Measurements from ENCODE around the gene DNER. TPM values are rescaled to one million over a fixed set of nuclear protein-coding genes. Genes with fewer than 3 reads are reported as not detected.

DNER gene
- total and polyA plus RNA-seq, 10 of the 15 experiments (the other 5 are each of a cell fraction or from before 2014, with no cell fraction given): 0.04 to 0.08 (median 0.07) TPM; not detected in 7

DNA sequence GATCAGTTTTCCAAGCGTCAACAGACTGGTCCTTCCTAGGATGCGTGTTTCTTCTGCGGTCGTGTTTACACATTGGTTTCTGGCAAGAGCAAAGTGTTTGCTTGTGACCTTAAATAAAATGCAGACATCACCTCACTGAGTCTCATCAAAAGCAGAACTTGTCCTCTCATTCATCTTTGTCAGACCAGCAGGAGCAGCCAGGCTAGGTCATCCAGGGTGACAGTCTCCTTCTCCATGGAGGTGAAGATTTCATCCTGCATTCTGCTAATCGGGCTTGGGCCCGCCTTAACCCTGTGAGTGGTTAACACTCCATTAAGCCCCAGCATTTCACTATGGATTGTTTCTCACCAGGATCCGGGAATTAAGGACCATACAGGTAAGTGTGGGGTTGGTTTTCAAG, 379.0 kb downstream of the DNER start:
- no peak overlapping the region for H3K4me2 ChIP-seq (ENCODE audit: control insufficient read depth, insufficient read depth)
- BruUV-seq (replicated peaks): no TSS peak
- ChIA-PET RAD21 (ENCODE audit: unreplicated experiment) (no interaction called here), SMC1A (ENCODE audit: uncharacterized antibody, unreplicated experiment) (no interaction called here), CTCF (no interaction called here), POLR2A (no interaction called here)
- no peak overlapping the region for H3K4me3 ChIP-seq
- H3K4me1 ChIP-seq (ENCODE audit: control insufficient read depth, insufficient read depth, low read length): no peaks in the 10 kb centered on the region
- no peak overlapping the region for H3K27ac ChIP-seq (ENCODE audit: control insufficient read depth, insufficient read depth)
- H3K36me3 ChIP-seq (ENCODE audit: control insufficient read depth in 2 of 2, insufficient read depth in 2 of 2, low read length in 1 of 2): no peaks in the 10 kb centered on the region
- no peaks in the 10 kb centered on the region for H3K27me3 ChIP-seq (replicated peaks in 1 of 2; ENCODE audit: control insufficient read depth in 2 of 2, insufficient read depth in 2 of 2, low read length in 1 of 2)
- no peaks in the 10 kb centered on the region for H3K9me3 ChIP-seq (replicated peaks; ENCODE audit: control insufficient read depth, insufficient read depth, low read length)
- in situ Hi-C loops (cut with MboI) (no loop called here), intact Hi-C loops (cut with micrococcal nuclease; ENCODE audit: unreplicated experiment) (no loop called here)
- 57% methylated on average over 7 of the region's 7 CpGs for WGBS (ENCODE audit: insufficient coverage, insufficient replicate concordance, low lambda C conversion rate, missing lambda C conversion rate)
- no peak for FAIRE-seq
- no peak for ATAC-seq
- H3K9ac ChIP-seq (ENCODE audit: control insufficient read depth, insufficient read depth, low read length): no peak overlapping the region
- DNase-seq (ENCODE audit: low read depth, low spot score): no peak
- no peaks in the 10 kb centered on the region for H4K20me1 ChIP-seq (ENCODE audit: control insufficient read depth, insufficient read depth)
- no peak overlapping the region for H2AFZ ChIP-seq (ENCODE audit: control insufficient read depth, low read depth, low read length)
- H3K79me2 ChIP-seq (ENCODE audit: control insufficient read depth, insufficient read depth, low read length): no peaks in the 10 kb centered on the region
- TF ChIP-seq SUPT20H (IDR thresholded peaks at IDR 0.05; ENCODE audit: borderline replicate concordance, control insufficient read depth, low read depth, low read length) (no peak), SIX5 (IDR thresholded peaks at IDR 0.05; ENCODE audit: low read depth, low read length, severe bottlenecking) (no peak), NFIC (IDR thresholded peaks at IDR 0.05; ENCODE audit: low read depth, low read length) (no peak), HCFC1 (IDR thresholded peaks at IDR 0.05; ENCODE audit: low read length) (no peak), NFYA (IDR thresholded peaks at IDR 0.05; ENCODE audit: borderline replicate concordance, low read depth, low read length) (no peak), NFYB (IDR thresholded peaks at IDR 0.05; ENCODE audit: insufficient read depth, low read depth, low read length) (no peak), BCL11A (IDR thresholded peaks at IDR 0.05; ENCODE audit: low read depth, low read length) (no peak), SP1 (IDR thresholded peaks at IDR 0.05; ENCODE audit: low read depth, low read length) (no peak), IKZF1 (conservative IDR thresholded peaks at IDR 0.05) (no peak), ZNF384 (IDR thresholded peaks at IDR 0.05; ENCODE audit: borderline replicate concordance, low read depth, low read length) (no peak), CREB1 (IDR thresholded peaks at IDR 0.05; ENCODE audit: low read depth) (no peak), CBX5 (IDR thresholded peaks at IDR 0.05; ENCODE audit: low read depth) (no peak), IKZF2 (IDR thresholded peaks at IDR 0.05) (no peak)
- TF ChIP-seq, protein P1, sequence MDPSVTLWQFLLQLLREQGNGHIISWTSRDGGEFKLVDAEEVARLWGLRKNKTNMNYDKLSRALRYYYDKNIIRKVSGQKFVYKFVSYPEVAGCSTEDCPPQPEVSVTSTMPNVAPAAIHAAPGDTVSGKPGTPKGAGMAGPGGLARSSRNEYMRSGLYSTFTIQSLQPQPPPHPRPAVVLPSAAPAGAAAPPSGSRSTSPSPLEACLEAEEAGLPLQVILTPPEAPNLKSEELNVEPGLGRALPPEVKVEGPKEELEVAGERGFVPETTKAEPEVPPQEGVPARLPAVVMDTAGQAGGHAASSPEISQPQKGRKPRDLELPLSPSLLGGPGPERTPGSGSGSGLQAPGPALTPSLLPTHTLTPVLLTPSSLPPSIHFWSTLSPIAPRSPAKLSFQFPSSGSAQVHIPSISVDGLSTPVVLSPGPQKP (IDR thresholded peaks at IDR 0.05; ENCODE audit: low read depth, low read length): no peak
- TF ChIP-seq, protein P2, sequence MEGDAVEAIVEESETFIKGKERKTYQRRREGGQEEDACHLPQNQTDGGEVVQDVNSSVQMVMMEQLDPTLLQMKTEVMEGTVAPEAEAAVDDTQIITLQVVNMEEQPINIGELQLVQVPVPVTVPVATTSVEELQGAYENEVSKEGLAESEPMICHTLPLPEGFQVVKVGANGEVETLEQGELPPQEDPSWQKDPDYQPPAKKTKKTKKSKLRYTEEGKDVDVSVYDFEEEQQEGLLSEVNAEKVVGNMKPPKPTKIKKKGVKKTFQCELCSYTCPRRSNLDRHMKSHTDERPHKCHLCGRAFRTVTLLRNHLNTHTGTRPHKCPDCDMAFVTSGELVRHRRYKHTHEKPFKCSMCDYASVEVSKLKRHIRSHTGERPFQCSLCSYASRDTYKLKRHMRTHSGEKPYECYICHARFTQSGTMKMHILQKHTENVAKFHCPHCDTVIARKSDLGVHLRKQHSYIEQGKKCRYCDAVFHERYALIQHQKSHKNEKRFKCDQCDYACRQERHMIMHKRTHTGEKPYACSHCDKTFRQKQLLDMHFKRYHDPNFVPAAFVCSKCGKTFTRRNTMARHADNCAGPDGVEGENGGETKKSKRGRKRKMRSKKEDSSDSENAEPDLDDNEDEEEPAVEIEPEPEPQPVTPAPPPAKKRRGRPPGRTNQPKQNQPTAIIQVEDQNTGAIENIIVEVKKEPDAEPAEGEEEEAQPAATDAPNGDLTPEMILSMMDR (IDR thresholded peaks at IDR 0.05 in 2 of 3, conservative IDR thresholded peaks at IDR 0.05 in 1 of 3; ENCODE audit: control insufficient read depth in 2 of 3, extremely low read depth in 1 of 3, insufficient read depth in 1 of 3, low read depth in 3 of 3, low read length in 3 of 3): no peak
- TF ChIP-seq, protein P3, sequence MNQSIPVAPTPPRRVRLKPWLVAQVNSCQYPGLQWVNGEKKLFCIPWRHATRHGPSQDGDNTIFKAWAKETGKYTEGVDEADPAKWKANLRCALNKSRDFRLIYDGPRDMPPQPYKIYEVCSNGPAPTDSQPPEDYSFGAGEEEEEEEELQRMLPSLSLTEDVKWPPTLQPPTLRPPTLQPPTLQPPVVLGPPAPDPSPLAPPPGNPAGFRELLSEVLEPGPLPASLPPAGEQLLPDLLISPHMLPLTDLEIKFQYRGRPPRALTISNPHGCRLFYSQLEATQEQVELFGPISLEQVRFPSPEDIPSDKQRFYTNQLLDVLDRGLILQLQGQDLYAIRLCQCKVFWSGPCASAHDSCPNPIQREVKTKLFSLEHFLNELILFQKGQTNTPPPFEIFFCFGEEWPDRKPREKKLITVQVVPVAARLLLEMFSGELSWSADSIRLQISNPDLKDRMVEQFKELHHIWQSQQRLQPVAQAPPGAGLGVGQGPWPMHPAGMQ (IDR thresholded peaks at IDR 0.05; ENCODE audit: borderline replicate concordance): no peak
- TF ChIP-seq, protein P4, sequence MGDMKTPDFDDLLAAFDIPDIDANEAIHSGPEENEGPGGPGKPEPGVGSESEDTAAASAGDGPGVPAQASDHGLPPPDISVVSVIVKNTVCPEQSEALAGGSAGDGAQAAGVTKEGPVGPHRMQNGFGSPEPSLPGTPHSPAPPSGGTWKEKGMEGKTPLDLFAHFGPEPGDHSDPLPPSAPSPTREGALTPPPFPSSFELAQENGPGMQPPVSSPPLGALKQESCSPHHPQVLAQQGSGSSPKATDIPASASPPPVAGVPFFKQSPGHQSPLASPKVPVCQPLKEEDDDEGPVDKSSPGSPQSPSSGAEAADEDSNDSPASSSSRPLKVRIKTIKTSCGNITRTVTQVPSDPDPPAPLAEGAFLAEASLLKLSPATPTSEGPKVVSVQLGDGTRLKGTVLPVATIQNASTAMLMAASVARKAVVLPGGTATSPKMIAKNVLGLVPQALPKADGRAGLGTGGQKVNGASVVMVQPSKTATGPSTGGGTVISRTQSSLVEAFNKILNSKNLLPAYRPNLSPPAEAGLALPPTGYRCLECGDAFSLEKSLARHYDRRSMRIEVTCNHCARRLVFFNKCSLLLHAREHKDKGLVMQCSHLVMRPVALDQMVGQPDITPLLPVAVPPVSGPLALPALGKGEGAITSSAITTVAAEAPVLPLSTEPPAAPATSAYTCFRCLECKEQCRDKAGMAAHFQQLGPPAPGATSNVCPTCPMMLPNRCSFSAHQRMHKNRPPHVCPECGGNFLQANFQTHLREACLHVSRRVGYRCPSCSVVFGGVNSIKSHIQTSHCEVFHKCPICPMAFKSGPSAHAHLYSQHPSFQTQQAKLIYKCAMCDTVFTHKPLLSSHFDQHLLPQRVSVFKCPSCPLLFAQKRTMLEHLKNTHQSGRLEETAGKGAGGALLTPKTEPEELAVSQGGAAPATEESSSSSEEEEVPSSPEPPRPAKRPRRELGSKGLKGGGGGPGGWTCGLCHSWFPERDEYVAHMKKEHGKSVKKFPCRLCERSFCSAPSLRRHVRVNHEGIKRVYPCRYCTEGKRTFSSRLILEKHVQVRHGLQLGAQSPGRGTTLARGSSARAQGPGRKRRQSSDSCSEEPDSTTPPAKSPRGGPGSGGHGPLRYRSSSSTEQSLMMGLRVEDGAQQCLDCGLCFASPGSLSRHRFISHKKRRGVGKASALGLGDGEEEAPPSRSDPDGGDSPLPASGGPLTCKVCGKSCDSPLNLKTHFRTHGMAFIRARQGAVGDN (IDR thresholded peaks at IDR 0.05): no peak
